WERI-Rb-1 (cell line): ENCODE results near the gene PKHD1.

Experiments used
- DNase-seq: peaks from one replicate; pipeline ENCODE4 v3.0.0-alpha.2; 2020
- H3K27ac ChIP-seq: fragments of 250-450 bp; sonication (Bioruptor Pico); 2 replicates; pipeline ENCODE4 v1.5.1; 2020; ENCODE audit warnings: mild to moderate bottlenecking, moderate library complexity
- H3K27me3 ChIP-seq: fragments of 250-450 bp; sonication (Bioruptor Pico); 2 replicates; pipeline ENCODE4 v1.5.1; 2021; ENCODE audit warnings: mild to moderate bottlenecking, low read depth, moderate library complexity; ENCODE audit not compliant: insufficient read depth, severe bottlenecking
- H3K36me3 ChIP-seq: fragments of 250-450 bp; sonication (Bioruptor Pico); 2 replicates; pipeline ENCODE4 v1.5.1; 2020; ENCODE audit warnings: mild to moderate bottlenecking, moderate library complexity
- H3K4me3 ChIP-seq: 2 replicates; pipeline ENCODE4 v1.5.1; 2011; ENCODE audit warnings: low read depth, mild to moderate bottlenecking, control low read depth, low read length
- H3K9me3 ChIP-seq: fragments of 250-450 bp; sonication (Bioruptor Pico); 2 replicates; pipeline ENCODE4 v1.5.1; 2021; ENCODE audit warnings: mild to moderate bottlenecking, moderate library complexity; ENCODE audit not compliant: severe bottlenecking
- CTCF ChIP-seq: IDR thresholded peaks from 2 replicates; pipeline ENCODE4 v1.5.1; 2011; ENCODE audit warnings: low read depth, mild to moderate bottlenecking, control low read depth, inconsistent platforms, low read length

PKHD1 gene

DNA sequence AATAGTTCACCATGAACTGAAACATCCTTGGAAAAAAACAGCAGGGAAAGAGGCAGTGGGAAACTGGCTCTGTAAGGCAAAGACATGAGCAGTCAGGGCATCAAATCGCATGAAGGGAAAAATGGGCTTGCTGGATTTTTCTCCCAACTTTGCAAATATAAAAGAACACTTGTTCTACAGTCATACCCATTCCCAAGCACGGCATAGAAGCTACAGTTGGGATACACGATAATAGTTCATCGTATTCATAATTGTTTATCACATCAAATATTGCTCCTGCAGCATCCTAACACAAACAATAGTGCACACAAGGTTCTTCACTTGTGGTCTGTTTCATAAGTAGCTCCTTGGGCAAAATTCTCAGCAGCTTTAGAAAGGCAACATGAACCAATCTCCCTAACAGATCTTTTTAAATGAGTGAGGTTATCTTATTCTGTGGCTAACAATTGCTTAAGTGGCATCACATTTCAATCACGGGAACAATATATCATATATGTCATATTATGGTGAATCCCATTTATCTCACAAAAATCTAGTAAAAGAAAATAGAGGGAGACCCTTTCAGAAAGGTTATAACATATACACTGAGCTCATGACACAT lies 243.9 kb downstream of the PKHD1 start:
- Histone ChIP-seq H3K36me3 (no peaks in the 10 kb centered on the region), H3K27me3 (no peaks in the 10 kb centered on the region), H3K9me3 (no peaks in the 10 kb centered on the region), H3K27ac (no peak overlapping the region), H3K4me3 (no peak overlapping the region)
- no peak for TF ChIP-seq CTCF
- no peak for DNase-seq

- DNase-seq = no peak
- no peak for TF ChIP-seq CTCF
- Histone ChIP-seq H3K4me3 (no peak overlapping the region), H3K36me3 (no peaks in the 10 kb centered on the region), H3K9me3 (no peaks in the 10 kb centered on the region), H3K27ac (no peak overlapping the region), H3K27me3 (no peaks in the 10 kb centered on the region)
These were observed 244.5 kb downstream of the PKHD1 start for GRCh38 chr6:51842804-51843378.

GRCh38 chr6:51842061-51842803 lies 245.2 kb downstream of the PKHD1 start:
- Histone ChIP-seq H3K4me3 (no peak overlapping the region), H3K36me3 (no peaks in the 10 kb centered on the region), H3K9me3 (no peaks in the 10 kb centered on the region), H3K27me3 (no peaks in the 10 kb centered on the region), H3K27ac (no peak overlapping the region)
- TF ChIP-seq CTCF = no peak
- DNase-seq = no peak

- no peak overlapping the region for H3K4me3 ChIP-seq
- DNase-seq = peak; percentile 60
- H3K27ac ChIP-seq = no peak overlapping the region; the same call in 1 of the 2 replicates
- no peaks in the 10 kb centered on the region for H3K36me3 ChIP-seq
- H3K9me3 ChIP-seq = no peaks in the 10 kb centered on the region
- H3K27me3 ChIP-seq = no peaks in the 10 kb centered on the region
- TF ChIP-seq CTCF = no peak
These were observed 245.8 kb downstream of the PKHD1 start for GRCh38 chr6:51841626-51842025.

GRCh38 chr6:51839726-51840374 lies 247.6 kb downstream of the PKHD1 start:
- Histone ChIP-seq H3K27me3 (no peaks in the 10 kb centered on the region), H3K9me3 (no peaks in the 10 kb centered on the region), H3K4me3 (no peak overlapping the region), H3K36me3 (no peaks in the 10 kb centered on the region), H3K27ac (no peak overlapping the region)
- DNase-seq = peak; percentile 59
- TF ChIP-seq CTCF = no peak
